WTC11 (cell line): Measurements from ENCODE around the gene OSMR. TPM values are rescaled to one million over a fixed set of nuclear protein-coding genes. Genes with fewer than 3 reads are reported as not detected.

ENCODE experiments used
- ATAC-seq: fragments of 200-7000 bp; cut with Tn5 transposase; 2 replicates; pipeline ENCODE4 v1.10.0; 2021; ENCODE audit warnings: mild to moderate bottlenecking, moderate library complexity
- CTCF ChIA-PET: fragments of 300-600 bp; sonication (Branson Sonifier 250); formaldehyde crosslinking; loops from one replicate; lab custom pipeline; 2021; ENCODE audit warnings: antibody characterized with exemption; lab: Charles Lee
- POLR2A ChIA-PET: fragments of 350-600 bp; sonication (Branson Sonifier 250); formaldehyde crosslinking; loops from one replicate; lab custom pipeline; 2021; ENCODE audit warnings: antibody characterized with exemption; lab: Charles Lee
- DNase-seq: peaks from one replicate; pipeline ENCODE4 v3.0.0; 2021; ENCODE audit warnings: low spot score
- H3K27ac Mint-ChIP-seq: 2 replicates; pipeline ENCODE4 v1.8.0; 2021; ENCODE audit warnings: mixed read lengths
- H3K27me3 Mint-ChIP-seq: 2 replicates; pipeline ENCODE4 v1.8.0; 2021; ENCODE audit warnings: low read depth, mild to moderate bottlenecking, moderate library complexity, mixed read lengths
- H3K36me3 Mint-ChIP-seq: 2 replicates; pipeline ENCODE4 v1.8.0; 2021; ENCODE audit warnings: mixed read lengths
- H3K4me1 Mint-ChIP-seq: 2 replicates; pipeline ENCODE4 v1.8.0; 2022; ENCODE audit warnings: mixed read lengths
- H3K4me3 Mint-ChIP-seq: 2 replicates; pipeline ENCODE4 v1.8.0; 2021; ENCODE audit warnings: mild to moderate bottlenecking, moderate library complexity, mixed read lengths
- H3K9me3 Mint-ChIP-seq: 2 replicates; pipeline ENCODE4 v1.8.0; 2021; ENCODE audit warnings: mixed read lengths
- AR ChIP-seq: fragments of 250-450 bp; sonication (Bioruptor Pico); IDR thresholded peaks from 2 replicates; pipeline ENCODE4 v1.9.0; 2021; ENCODE audit warnings: mild to moderate bottlenecking
- ATF1 ChIP-seq: sonication (generic); formaldehyde crosslinking; IDR thresholded peaks from 2 replicates; pipeline ENCODE4 v1.8.1; 2023; ENCODE audit warnings: mild to moderate bottlenecking, moderate library complexity, missing genetic modification reagents
- JUN ChIP-seq: sonication (generic); formaldehyde crosslinking; IDR thresholded peaks from 2 replicates; pipeline ENCODE4 v1.8.0; 2023; ENCODE audit warnings: mild to moderate bottlenecking, missing genetic modification reagents
- NR3C1 ChIP-seq: sonication (generic); formaldehyde crosslinking; conservative IDR thresholded peaks from 2 replicates; pipeline ENCODE4 v1.8.1; 2023; ENCODE audit warnings: low read depth, mild to moderate bottlenecking, missing genetic modification reagents
- SP1 ChIP-seq: sonication (generic); formaldehyde crosslinking; conservative IDR thresholded peaks from 2 replicates; pipeline ENCODE4 v1.8.1; 2022; ENCODE audit warnings: missing genetic modification reagents
- ZNF396 ChIP-seq: fragments of 250-450 bp; sonication (Bioruptor Pico); IDR thresholded peaks from 2 replicates; pipeline ENCODE4 v1.8.0; 2021; ENCODE audit warnings: mild to moderate bottlenecking, moderate library complexity, borderline replicate concordance
- total RNA-seq: library from RNA; stranded (reverse); gene quantifications from 3 replicates; pipeline ENCODE4 v1.2.3, GENCODE V29; 2021
- TF ChIP-seq, protein P1 (sequence below): sonication (generic); formaldehyde crosslinking; IDR thresholded peaks from 2 replicates; pipeline ENCODE4 v1.8.0; 2022; ENCODE audit warnings: mild to moderate bottlenecking, missing genetic modification reagents
- TF ChIP-seq, protein P2 (sequence below): sonication (generic); formaldehyde crosslinking; IDR thresholded peaks from 2 replicates; pipeline ENCODE4 v1.8.1; 2023; ENCODE audit warnings: mild to moderate bottlenecking, missing genetic modification reagents
- TF ChIP-seq, protein P3 (sequence below): fragments of 250-450 bp; sonication (Bioruptor Pico); IDR thresholded peaks from 2 replicates; pipeline ENCODE4 v1.9.0; 2021; ENCODE audit warnings: moderate library complexity, mild to moderate bottlenecking, inconsistent platforms, borderline replicate concordance
- TF ChIP-seq, protein P4 (sequence below): sonication (generic); formaldehyde crosslinking; IDR thresholded peaks from 2 replicates; pipeline ENCODE4 v1.8.1; 2023; ENCODE audit warnings: mild to moderate bottlenecking, missing genetic modification reagents, borderline replicate concordance
- TF ChIP-seq, protein P5 (sequence below): sonication (generic); formaldehyde crosslinking; IDR thresholded peaks from 2 replicates; pipeline ENCODE4 v1.8.1; 2022; ENCODE audit warnings: low read depth, mild to moderate bottlenecking, moderate library complexity, missing genetic modification reagents, borderline replicate concordance
- TF ChIP-seq, protein P6 (sequence below): sonication (generic); formaldehyde crosslinking; IDR thresholded peaks from 2 replicates; pipeline ENCODE4 v1.8.0; 2023; ENCODE audit warnings: mild to moderate bottlenecking, missing genetic modification reagents
- TF ChIP-seq, protein P7 (sequence below): sonication (generic); formaldehyde crosslinking; IDR thresholded peaks from 2 replicates; pipeline ENCODE4 v1.8.0; 2022; ENCODE audit warnings: mild to moderate bottlenecking, missing genetic modification reagents

OSMR gene
- total RNA-seq, 1 experiment from 2014 or later: 2.3 TPM

GRCh38 chr5:38854907-38855306, 9.1 kb downstream of the OSMR start:
- POLR2A ChIA-PET: no interaction called here
- H3K36me3 Mint-ChIP-seq: peaks cover 13% of the 10 kb centered on the region
- no peak overlapping the region for H3K27ac Mint-ChIP-seq
- DNase-seq (no peak), ATAC-seq (no peak)
- no peaks in the 10 kb centered on the region for H3K4me1 Mint-ChIP-seq
- no peaks in the 10 kb centered on the region; the same call in 1 of the 2 replicates for H3K27me3 Mint-ChIP-seq
- H3K4me3 Mint-ChIP-seq: no peak overlapping the region
- peaks cover 39% of the 10 kb centered on the region for H3K9me3 Mint-ChIP-seq
- CTCF ChIA-PET: interaction anchor here (0.6 kb wide), 1 partner anchor 67 kb away, joined by 3 read pairs; no protein-coding TSS in a partner anchor
- TF ChIP-seq ZNF396 (no peak), JUN (CRISPR knock-in tag) (no peak), NR3C1 (CRISPR knock-in tag) (no peak)
- TF ChIP-seq, protein P1, sequence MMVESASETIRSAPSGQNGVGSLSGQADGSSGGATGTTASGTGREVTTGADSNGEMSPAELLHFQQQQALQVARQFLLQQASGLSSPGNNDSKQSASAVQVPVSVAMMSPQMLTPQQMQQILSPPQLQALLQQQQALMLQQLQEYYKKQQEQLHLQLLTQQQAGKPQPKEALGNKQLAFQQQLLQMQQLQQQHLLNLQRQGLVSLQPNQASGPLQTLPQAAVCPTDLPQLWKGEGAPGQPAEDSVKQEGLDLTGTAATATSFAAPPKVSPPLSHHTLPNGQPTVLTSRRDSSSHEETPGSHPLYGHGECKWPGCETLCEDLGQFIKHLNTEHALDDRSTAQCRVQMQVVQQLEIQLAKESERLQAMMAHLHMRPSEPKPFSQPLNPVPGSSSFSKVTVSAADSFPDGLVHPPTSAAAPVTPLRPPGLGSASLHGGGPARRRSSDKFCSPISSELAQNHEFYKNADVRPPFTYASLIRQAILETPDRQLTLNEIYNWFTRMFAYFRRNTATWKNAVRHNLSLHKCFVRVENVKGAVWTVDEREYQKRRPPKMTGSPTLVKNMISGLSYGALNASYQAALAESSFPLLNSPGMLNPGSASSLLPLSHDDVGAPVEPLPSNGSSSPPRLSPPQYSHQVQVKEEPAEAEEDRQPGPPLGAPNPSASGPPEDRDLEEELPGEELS (CRISPR knock-in tag): no peak
- TF ChIP-seq, protein P2, sequence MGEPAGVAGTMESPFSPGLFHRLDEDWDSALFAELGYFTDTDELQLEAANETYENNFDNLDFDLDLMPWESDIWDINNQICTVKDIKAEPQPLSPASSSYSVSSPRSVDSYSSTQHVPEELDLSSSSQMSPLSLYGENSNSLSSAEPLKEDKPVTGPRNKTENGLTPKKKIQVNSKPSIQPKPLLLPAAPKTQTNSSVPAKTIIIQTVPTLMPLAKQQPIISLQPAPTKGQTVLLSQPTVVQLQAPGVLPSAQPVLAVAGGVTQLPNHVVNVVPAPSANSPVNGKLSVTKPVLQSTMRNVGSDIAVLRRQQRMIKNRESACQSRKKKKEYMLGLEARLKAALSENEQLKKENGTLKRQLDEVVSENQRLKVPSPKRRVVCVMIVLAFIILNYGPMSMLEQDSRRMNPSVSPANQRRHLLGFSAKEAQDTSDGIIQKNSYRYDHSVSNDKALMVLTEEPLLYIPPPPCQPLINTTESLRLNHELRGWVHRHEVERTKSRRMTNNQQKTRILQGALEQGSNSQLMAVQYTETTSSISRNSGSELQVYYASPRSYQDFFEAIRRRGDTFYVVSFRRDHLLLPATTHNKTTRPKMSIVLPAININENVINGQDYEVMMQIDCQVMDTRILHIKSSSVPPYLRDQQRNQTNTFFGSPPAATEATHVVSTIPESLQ (CRISPR knock-in tag): no peak
- TF ChIP-seq, protein P3, sequence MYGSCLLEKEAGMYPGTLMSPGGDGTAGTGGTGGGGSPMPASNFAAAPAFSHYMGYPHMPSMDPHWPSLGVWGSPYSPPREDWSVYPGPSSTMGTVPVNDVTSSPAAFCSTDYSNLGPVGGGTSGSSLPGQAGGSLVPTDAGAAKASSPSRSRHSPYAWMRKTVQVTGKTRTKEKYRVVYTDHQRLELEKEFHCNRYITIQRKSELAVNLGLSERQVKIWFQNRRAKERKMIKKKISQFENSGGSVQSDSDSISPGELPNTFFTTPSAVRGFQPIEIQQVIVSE (CRISPR knock-in tag): no peak
- TF ChIP-seq, protein P4, sequence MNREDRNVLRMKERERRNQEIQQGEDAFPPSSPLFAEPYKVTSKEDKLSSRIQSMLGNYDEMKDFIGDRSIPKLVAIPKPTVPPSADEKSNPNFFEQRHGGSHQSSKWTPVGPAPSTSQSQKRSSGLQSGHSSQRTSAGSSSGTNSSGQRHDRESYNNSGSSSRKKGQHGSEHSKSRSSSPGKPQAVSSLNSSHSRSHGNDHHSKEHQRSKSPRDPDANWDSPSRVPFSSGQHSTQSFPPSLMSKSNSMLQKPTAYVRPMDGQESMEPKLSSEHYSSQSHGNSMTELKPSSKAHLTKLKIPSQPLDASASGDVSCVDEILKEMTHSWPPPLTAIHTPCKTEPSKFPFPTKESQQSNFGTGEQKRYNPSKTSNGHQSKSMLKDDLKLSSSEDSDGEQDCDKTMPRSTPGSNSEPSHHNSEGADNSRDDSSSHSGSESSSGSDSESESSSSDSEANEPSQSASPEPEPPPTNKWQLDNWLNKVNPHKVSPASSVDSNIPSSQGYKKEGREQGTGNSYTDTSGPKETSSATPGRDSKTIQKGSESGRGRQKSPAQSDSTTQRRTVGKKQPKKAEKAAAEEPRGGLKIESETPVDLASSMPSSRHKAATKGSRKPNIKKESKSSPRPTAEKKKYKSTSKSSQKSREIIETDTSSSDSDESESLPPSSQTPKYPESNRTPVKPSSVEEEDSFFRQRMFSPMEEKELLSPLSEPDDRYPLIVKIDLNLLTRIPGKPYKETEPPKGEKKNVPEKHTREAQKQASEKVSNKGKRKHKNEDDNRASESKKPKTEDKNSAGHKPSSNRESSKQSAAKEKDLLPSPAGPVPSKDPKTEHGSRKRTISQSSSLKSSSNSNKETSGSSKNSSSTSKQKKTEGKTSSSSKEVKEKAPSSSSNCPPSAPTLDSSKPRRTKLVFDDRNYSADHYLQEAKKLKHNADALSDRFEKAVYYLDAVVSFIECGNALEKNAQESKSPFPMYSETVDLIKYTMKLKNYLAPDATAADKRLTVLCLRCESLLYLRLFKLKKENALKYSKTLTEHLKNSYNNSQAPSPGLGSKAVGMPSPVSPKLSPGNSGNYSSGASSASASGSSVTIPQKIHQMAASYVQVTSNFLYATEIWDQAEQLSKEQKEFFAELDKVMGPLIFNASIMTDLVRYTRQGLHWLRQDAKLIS: no peak

- no peak overlapping the region for H3K4me3 Mint-ChIP-seq
- POLR2A ChIA-PET: no interaction called here
- CTCF ChIA-PET: no interaction called here
- DNase-seq (no peak), ATAC-seq (no peak)
- H3K9me3 Mint-ChIP-seq: peaks cover 38% of the 10 kb centered on the region
- H3K27me3 Mint-ChIP-seq: no peaks in the 10 kb centered on the region
- H3K27ac Mint-ChIP-seq: no peak overlapping the region
- no peaks in the 10 kb centered on the region for H3K4me1 Mint-ChIP-seq
- peaks cover 14% of the 10 kb centered on the region for H3K36me3 Mint-ChIP-seq
- TF ChIP-seq, protein P5, sequence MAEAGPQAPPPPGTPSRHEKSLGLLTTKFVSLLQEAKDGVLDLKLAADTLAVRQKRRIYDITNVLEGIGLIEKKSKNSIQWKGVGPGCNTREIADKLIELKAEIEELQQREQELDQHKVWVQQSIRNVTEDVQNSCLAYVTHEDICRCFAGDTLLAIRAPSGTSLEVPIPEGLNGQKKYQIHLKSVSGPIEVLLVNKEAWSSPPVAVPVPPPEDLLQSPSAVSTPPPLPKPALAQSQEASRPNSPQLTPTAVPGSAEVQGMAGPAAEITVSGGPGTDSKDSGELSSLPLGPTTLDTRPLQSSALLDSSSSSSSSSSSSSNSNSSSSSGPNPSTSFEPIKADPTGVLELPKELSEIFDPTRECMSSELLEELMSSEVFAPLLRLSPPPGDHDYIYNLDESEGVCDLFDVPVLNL (CRISPR knock-in tag): no peak
- TF ChIP-seq ATF1 (CRISPR knock-in tag) (no peak), SP1 (CRISPR knock-in tag) (no peak), AR (CRISPR knock-in tag) (no peak), JUN (CRISPR knock-in tag) (no peak)
- TF ChIP-seq, protein P6, sequence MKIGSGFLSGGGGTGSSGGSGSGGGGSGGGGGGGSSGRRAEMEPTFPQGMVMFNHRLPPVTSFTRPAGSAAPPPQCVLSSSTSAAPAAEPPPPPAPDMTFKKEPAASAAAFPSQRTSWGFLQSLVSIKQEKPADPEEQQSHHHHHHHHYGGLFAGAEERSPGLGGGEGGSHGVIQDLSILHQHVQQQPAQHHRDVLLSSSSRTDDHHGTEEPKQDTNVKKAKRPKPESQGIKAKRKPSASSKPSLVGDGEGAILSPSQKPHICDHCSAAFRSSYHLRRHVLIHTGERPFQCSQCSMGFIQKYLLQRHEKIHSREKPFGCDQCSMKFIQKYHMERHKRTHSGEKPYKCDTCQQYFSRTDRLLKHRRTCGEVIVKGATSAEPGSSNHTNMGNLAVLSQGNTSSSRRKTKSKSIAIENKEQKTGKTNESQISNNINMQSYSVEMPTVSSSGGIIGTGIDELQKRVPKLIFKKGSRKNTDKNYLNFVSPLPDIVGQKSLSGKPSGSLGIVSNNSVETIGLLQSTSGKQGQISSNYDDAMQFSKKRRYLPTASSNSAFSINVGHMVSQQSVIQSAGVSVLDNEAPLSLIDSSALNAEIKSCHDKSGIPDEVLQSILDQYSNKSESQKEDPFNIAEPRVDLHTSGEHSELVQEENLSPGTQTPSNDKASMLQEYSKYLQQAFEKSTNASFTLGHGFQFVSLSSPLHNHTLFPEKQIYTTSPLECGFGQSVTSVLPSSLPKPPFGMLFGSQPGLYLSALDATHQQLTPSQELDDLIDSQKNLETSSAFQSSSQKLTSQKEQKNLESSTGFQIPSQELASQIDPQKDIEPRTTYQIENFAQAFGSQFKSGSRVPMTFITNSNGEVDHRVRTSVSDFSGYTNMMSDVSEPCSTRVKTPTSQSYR (CRISPR knock-in tag): no peak
- TF ChIP-seq, protein P7, sequence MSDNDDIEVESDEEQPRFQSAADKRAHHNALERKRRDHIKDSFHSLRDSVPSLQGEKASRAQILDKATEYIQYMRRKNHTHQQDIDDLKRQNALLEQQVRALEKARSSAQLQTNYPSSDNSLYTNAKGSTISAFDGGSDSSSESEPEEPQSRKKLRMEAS: no peak
Observed at GRCh38 chr5:38856660-38857059, 10.8 kb downstream of the OSMR start.
